ENCODE measurements around the gene LMOD3. TPM values are rescaled to one million over a fixed set of nuclear protein-coding genes. Genes with fewer than 3 reads are reported as not detected.
A peak's percentile ranks its signal among the peaks of the same experiment; 100 is the strongest.

The LMOD3 gene
- total RNA-seq, 1 donor from 2014 or later, result 0.12 TPM

DNA sequence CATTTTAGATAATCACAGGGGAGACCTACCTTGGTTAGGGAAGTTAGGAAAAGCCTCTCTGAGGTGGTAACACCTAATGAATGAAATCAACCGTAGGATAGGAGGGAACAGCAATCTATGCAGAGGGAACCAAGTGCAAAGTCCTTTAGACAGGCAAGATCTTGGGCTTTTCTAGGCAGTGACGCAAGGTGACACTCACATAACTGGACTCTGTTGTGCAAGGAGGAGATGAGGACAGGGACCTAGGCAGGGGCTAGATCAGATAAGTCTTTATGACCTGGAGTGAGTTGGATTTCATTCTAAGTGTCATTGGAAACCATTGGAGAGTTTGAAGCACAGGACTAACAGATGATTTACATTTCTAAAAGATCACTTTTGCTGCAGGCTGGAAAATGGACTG lies 4.6 kb upstream of the LMOD3 start:
- H3K36me3 ChIP-seq, result no peaks in the 10 kb centered on the region
- no peaks in the 10 kb centered on the region for H3K9me3 ChIP-seq
- TF ChIP-seq, protein P1, sequence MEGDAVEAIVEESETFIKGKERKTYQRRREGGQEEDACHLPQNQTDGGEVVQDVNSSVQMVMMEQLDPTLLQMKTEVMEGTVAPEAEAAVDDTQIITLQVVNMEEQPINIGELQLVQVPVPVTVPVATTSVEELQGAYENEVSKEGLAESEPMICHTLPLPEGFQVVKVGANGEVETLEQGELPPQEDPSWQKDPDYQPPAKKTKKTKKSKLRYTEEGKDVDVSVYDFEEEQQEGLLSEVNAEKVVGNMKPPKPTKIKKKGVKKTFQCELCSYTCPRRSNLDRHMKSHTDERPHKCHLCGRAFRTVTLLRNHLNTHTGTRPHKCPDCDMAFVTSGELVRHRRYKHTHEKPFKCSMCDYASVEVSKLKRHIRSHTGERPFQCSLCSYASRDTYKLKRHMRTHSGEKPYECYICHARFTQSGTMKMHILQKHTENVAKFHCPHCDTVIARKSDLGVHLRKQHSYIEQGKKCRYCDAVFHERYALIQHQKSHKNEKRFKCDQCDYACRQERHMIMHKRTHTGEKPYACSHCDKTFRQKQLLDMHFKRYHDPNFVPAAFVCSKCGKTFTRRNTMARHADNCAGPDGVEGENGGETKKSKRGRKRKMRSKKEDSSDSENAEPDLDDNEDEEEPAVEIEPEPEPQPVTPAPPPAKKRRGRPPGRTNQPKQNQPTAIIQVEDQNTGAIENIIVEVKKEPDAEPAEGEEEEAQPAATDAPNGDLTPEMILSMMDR (IDR thresholded peaks at IDR 0.05), result no peak
- no peaks in the 10 kb centered on the region for H3K27me3 ChIP-seq
- no peak overlapping the region for H3K27ac ChIP-seq
- H3K4me3 ChIP-seq, result no peak overlapping the region
- H3K4me1 ChIP-seq, result peaks cover 8% of the 10 kb centered on the region
- intact Hi-C loops (cut with DNase I), result no loop called here
- DNase-seq, result no peak
- no peak for ATAC-seq

DNA sequence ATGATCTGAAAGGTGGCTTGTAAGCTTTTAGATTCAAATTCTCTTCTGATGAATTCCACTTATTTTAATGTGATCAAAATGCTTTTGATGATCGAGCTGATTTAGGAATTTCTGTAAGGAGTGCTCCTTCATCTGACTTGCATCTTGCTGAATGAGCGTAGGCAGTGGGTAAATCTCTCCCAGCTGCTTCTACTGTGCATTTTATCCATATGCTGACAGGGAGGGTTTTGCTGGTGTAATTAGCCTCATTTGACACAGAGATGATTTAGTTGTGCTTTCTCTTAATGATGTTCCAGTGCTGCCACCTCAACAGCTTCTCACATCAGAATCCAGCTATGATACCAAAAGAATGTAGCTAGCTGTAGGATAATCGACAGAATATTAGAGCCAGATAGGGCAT lies 3.8 kb upstream of the LMOD3 start:
- no peak for DNase-seq
- Histone ChIP-seq H3K27ac (no peak overlapping the region), H3K4me3 (no peak overlapping the region), H3K4me1 (peaks cover 8% of the 10 kb centered on the region), H3K9me3 (no peaks in the 10 kb centered on the region), H3K27me3 (no peaks in the 10 kb centered on the region), H3K36me3 (no peaks in the 10 kb centered on the region)
- no peak for ATAC-seq
- TF ChIP-seq, protein P1 (IDR thresholded peaks at IDR 0.05), result no peak
- intact Hi-C loops (cut with DNase I), result no loop called here

DNA sequence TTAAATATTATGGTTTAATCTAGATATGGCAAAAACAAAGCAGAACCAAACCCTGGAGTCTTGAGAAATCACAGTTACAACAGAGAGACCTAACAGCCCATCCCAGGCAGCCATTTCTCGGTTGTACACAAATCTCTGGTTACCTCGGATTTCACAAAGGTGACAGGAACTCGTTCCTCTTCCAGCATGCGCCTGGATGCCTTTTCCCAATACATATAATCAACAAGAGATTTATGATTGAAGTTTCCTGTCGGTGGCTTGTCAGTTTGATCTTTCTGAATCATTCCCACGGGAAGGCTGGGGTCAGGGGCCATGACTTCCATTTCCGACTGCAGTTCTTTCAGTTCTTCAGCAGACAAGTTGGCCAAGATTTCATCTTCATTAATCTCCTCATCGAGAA lies 445 bp downstream of the LMOD3 start:
- Histone ChIP-seq H3K27ac (peak overlapping the region; percentile 33), H3K4me1 (peaks cover 8% of the 10 kb centered on the region), H3K4me3 (no peak overlapping the region), H3K27me3 (no peaks in the 10 kb centered on the region), H3K9me3 (no peaks in the 10 kb centered on the region), H3K36me3 (no peaks in the 10 kb centered on the region)
- TF ChIP-seq, protein P1 (IDR thresholded peaks at IDR 0.05), result no peak
- ATAC-seq (no peak), DNase-seq (no peak)
- intact Hi-C loops (cut with DNase I), result no loop called here

DNA sequence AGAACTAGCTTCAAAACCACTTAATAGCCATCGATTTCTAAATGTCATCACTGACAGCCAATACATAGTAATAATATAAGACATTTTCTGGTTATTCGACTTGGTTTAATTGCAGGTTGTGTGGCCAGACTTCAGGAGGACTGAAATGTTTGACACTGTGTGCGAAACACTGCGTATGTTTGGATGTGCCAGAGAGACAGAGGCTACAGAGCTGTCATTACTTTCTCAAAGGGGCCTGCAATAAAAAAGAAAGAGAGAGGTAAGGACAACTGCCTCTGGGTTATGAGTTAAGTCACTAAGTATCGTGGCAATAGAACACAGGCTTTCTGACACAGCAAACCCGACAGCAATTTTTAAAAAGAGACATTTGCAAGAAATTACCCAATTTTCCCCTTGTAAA lies 882 bp downstream of the LMOD3 start:
- Histone ChIP-seq H3K4me1 (peaks cover 8% of the 10 kb centered on the region), H3K4me3 (no peak overlapping the region), H3K27ac (peak overlapping the region; percentile 33), H3K36me3 (no peaks in the 10 kb centered on the region), H3K9me3 (no peaks in the 10 kb centered on the region), H3K27me3 (no peaks in the 10 kb centered on the region)
- TF ChIP-seq, protein P1 (IDR thresholded peaks at IDR 0.05), result no peak
- ATAC-seq (no peak), DNase-seq (no peak)
- intact Hi-C loops (cut with DNase I), result no loop called here

DNA sequence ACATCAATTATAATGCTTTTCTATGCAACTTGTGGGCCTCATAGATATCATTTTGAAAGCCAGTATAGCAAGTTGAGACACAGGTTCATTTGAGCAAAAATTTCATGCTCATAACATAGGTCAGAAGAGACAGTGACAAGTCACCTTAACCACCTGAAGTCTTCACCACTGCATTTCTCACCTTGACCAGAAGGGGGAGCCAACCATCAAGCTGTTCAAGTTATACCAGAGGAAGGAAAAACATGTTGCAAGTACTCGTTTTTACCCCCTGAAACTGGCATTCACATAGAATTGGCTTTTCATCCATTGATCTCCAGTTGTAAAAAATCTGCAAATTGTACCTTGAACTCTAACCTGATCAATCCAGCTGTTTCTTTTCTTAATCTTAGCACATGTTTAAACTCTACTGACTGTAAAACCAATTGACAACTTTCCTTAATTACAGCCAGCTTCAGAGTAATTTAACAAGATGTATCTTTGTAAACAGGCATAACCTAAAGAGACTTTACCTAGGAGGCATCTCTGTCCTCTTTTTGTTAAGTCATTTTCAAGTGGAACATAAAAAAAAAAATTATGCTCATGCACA lies 1.4 kb downstream of the LMOD3 start:
- ATAC-seq (peak; percentile 92), DNase-seq (no peak)
- H3K9me3 ChIP-seq, result no peaks in the 10 kb centered on the region
- intact Hi-C loops (cut with DNase I), result no loop called here
- TF ChIP-seq, protein P1 (IDR thresholded peaks at IDR 0.05), result peak; percentile 96
- no peak overlapping the region for H3K4me3 ChIP-seq
- H3K36me3 ChIP-seq, result no peaks in the 10 kb centered on the region
- H3K4me1 ChIP-seq, result peaks cover 8% of the 10 kb centered on the region
- no peak overlapping the region for H3K27ac ChIP-seq
- H3K27me3 ChIP-seq, result no peaks in the 10 kb centered on the region

DNA sequence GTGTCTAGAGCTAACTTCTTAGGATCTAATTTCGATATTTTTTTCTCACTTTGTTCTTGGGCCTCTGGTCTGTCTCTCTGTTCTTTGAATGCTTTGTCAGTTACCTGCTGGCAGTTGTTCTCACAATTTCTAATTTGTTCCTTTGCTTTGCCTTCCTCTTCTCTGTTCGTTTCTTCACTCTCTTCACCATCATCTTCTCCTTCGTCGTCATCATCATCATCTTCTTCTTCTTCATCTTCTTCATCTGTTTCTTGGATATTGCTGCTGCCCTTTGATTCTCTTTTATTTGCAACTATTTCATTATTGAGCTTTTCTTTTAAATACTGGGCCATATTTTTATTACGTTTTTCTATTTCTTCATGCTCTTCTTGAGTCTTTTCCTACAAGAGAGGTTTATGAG lies 2.7 kb downstream of the LMOD3 start:
- DNase-seq, result no peak
- no peaks in the 10 kb centered on the region for H3K36me3 ChIP-seq
- H3K27me3 ChIP-seq, result no peaks in the 10 kb centered on the region
- peaks cover 8% of the 10 kb centered on the region for H3K4me1 ChIP-seq
- intact Hi-C loops (cut with DNase I), result no loop called here
- no peak overlapping the region for H3K4me3 ChIP-seq
- ATAC-seq, result no peak
- no peak overlapping the region for H3K27ac ChIP-seq
- TF ChIP-seq, protein P1 (IDR thresholded peaks at IDR 0.05), result no peak
- no peaks in the 10 kb centered on the region for H3K9me3 ChIP-seq
